Kidney tubule cell (primary cell): ENCODE results near the gene IL5RA.

Experiments used
- DNase-seq: peaks from one replicate; pipeline ENCODE4 v3.0.0-alpha.2; 2018; ENCODE audit warnings: low spot score

The IL5RA gene

GRCh38 chr3:3065876-3066275, 44.3 kb downstream of the IL5RA start:
- DNase-seq: peak; percentile 51

GRCh38 chr3:3064297-3064696, 45.9 kb downstream of the IL5RA start:
- DNase-seq: no peak

GRCh38 chr3:3059645-3060044, 50.5 kb downstream of the IL5RA start:
- DNase-seq: no peak

- no peak for DNase-seq
Observed at GRCh38 chr3:3053974-3054373, 56.2 kb downstream of the IL5RA start.

GRCh38 chr3:3038201-3038991, 71.8 kb downstream of the IL5RA start:
- peak; percentile 30 for DNase-seq

- no peak for DNase-seq
Observed at GRCh38 chr3:3037156-3037555, 73.0 kb downstream of the IL5RA start.

GRCh38 chr3:3031326-3031725, 78.8 kb downstream of the IL5RA start:
- no peak for DNase-seq

GRCh38 chr3:3027976-3028567, 82.1 kb downstream of the IL5RA start:
- no peak for DNase-seq

- peak; percentile 49 for DNase-seq
Observed at GRCh38 chr3:3023111-3023745, 86.9 kb downstream of the IL5RA start.

GRCh38 chr3:3020209-3020608, 90.0 kb downstream of the IL5RA start:
- DNase-seq: no peak
